ENCODE results near the gene ABHD1.
A peak's percentile ranks its signal among the peaks of the same experiment; 100 is the strongest.

Gene ABHD1

GRCh38 chr2:27134781-27135477 is 11.3 kb downstream of the ABHD1 start:
- TF ChIP-seq REST (IDR thresholded peaks at IDR 0.05; ENCODE audit: insufficient replicate concordance, low read depth) (no peak), GABPA (IDR thresholded peaks at IDR 0.05; ENCODE audit: low read depth) (no peak), POLR2AphosphoS5 (IDR thresholded peaks at IDR 0.05; ENCODE audit: low read depth) (no peak), SPI1 (IDR thresholded peaks at IDR 0.05; ENCODE audit: borderline replicate concordance, low read depth) (no peak), CTCF (IDR thresholded peaks at IDR 0.05; ENCODE audit: insufficient read depth, low read length) (no peak)
- no peak for DNase-seq (ENCODE audit: low read depth in 1 of 2, low spot score in 1 of 2)
- Histone ChIP-seq H3K4me3 (replicated peaks; ENCODE audit: insufficient read depth, low read length) (peak overlapping the region; percentile 10), H3K27me3 (ENCODE audit: insufficient read depth, poor library complexity, severe bottlenecking) (no peaks in the 10 kb centered on the region), H3K27ac (replicated peaks) (peak overlapping the region; percentile 71)

- H3K27me3 ChIP-seq (ENCODE audit: insufficient read depth, poor library complexity, severe bottlenecking) = no peaks in the 10 kb centered on the region
- no peak overlapping the region for H3K27ac ChIP-seq (replicated peaks)
- TF ChIP-seq POLR2AphosphoS5 (IDR thresholded peaks at IDR 0.05; ENCODE audit: low read depth) = no peak
- TF ChIP-seq CTCF (IDR thresholded peaks at IDR 0.05; ENCODE audit: insufficient read depth, low read length) = no peak
- peak; percentile 72; the same call in 1 of the 2 replicates for TF ChIP-seq SPI1 (IDR thresholded peaks at IDR 0.05; ENCODE audit: borderline replicate concordance, low read depth)
- no peak for TF ChIP-seq REST (IDR thresholded peaks at IDR 0.05; ENCODE audit: insufficient replicate concordance, low read depth)
- no peak for TF ChIP-seq GABPA (IDR thresholded peaks at IDR 0.05; ENCODE audit: low read depth)
- H3K4me3 ChIP-seq (replicated peaks; ENCODE audit: insufficient read depth, low read length) = no peak overlapping the region
- DNase-seq (ENCODE audit: low read depth in 1 of 2, low spot score in 1 of 2) = peak in 1 of 2 experiments; percentile 46
Measured at GRCh38 chr2:27135478-27135955, 11.9 kb downstream of the ABHD1 start.

GRCh38 chr2:27136751-27137150 is 13.1 kb downstream of the ABHD1 start:
- no peaks in the 10 kb centered on the region for H3K27me3 ChIP-seq (ENCODE audit: insufficient read depth, poor library complexity, severe bottlenecking)
- no peak for DNase-seq (ENCODE audit: low read depth in 1 of 2, low spot score in 1 of 2)
- H3K4me3 ChIP-seq (replicated peaks; ENCODE audit: insufficient read depth, low read length) = no peak overlapping the region
- TF ChIP-seq GABPA (IDR thresholded peaks at IDR 0.05; ENCODE audit: low read depth) (no peak), REST (IDR thresholded peaks at IDR 0.05; ENCODE audit: insufficient replicate concordance, low read depth) (no peak), SPI1 (IDR thresholded peaks at IDR 0.05; ENCODE audit: borderline replicate concordance, low read depth) (no peak), POLR2AphosphoS5 (IDR thresholded peaks at IDR 0.05; ENCODE audit: low read depth) (no peak), CTCF (IDR thresholded peaks at IDR 0.05; ENCODE audit: insufficient read depth, low read length) (no peak)
- H3K27ac ChIP-seq (replicated peaks) = no peak overlapping the region
